HepG2 (cell line): ENCODE data around the gene FAM181A. TPM values are rescaled to one million over a fixed set of nuclear protein-coding genes. Genes with fewer than 3 reads are reported as not detected.

Experiments
- ATAC-seq: fragments of 200-7000 bp; cut with Tn5 transposase; 3 replicates; pipeline ENCODE4 v1.9.1; 2020; ENCODE audit warnings: mild to moderate bottlenecking, moderate library complexity
- BruUV-seq: library from RNA; stranded (reverse); fragments of 400-500 nt; replicated peaks from 2 replicates; lab custom pipeline; 2021; lab: Mats Ljungman, UMichigan
- CTCF ChIA-PET: fragments of 300-600 bp; formaldehyde crosslinking; extraction: SDS; loops from one replicate; lab custom pipeline; 2021; ENCODE audit warnings: low total read pairs, inconsistent platforms, low intra/inter-chr PET ratio; lab: Yijun Ruan, JAX
- POLR2A ChIA-PET: fragments of 350-600 bp; sonication (Branson Sonifier 250); formaldehyde crosslinking; loops from one replicate; lab custom pipeline; 2020; ENCODE audit warnings: antibody characterized with exemption, inconsistent platforms; lab: Yijun Ruan, JAX
- DNase-seq: peaks from one replicate; pipeline ENCODE4 v3.0.0-alpha.2; 2015; ENCODE audit warnings: low spot score
- FAIRE-seq: peaks from 3 replicates; lab custom pipeline; 2011; peaks lifted over from hg19 to GRCh38; lab: Jason Lieb, UNC
- H2AFZ ChIP-seq: one replicate; pipeline ENCODE4 v1.6.1; 2011; ENCODE audit warnings: low read length, inconsistent platforms
- H3K27ac ChIP-seq: fragments of 300-600 bp; 3 replicates; pipeline ENCODE4 v1.8.0; 2011; ENCODE audit warnings: mixed run types, mild to moderate bottlenecking, mixed read lengths, low read length, inconsistent platforms; ENCODE audit not compliant: insufficient read depth; ENCODE audit errors: extremely low read length
- H3K27me3 ChIP-seq, 2 experiments: fragments of 200-600 bp in 1 of 2; 2 replicates in 1 of 2; 3 replicates in 1 of 2; pipeline versions ENCODE4 v1.6.0 to v1.8.0; 2011; ENCODE audit warnings: low read length in 2 of 2, mild to moderate bottlenecking in 2 of 2, moderate library complexity in 2 of 2, inconsistent platforms in 1 of 2; ENCODE audit not compliant: insufficient read depth in 2 of 2, control insufficient read depth in 1 of 2
- H3K36me3 ChIP-seq, 2 experiments: fragments of 200-600 bp in 1 of 2; replicated peaks in 1 of 2; 2 replicates in 1 of 2; 3 replicates in 1 of 2; pipeline versions ENCODE4 v1.5.1 to v1.8.0; 2011; ENCODE audit warnings: low read length in 2 of 2, inconsistent platforms in 1 of 2; ENCODE audit not compliant: insufficient read depth in 2 of 2, control insufficient read depth in 1 of 2
- H3K4me1 ChIP-seq: 2 replicates; pipeline ENCODE4 v1.5.1; 2012; ENCODE audit warnings: low read length, inconsistent platforms; ENCODE audit not compliant: insufficient read depth
- H3K4me2 ChIP-seq: 2 replicates; pipeline ENCODE4 v1.6.0; 2011; ENCODE audit warnings: low read depth, low read length, inconsistent platforms
- H3K4me3 ChIP-seq, 3 experiments: fragments of 200-600 bp in 1 of 3; sonication (generic), shearing (Covaris generic) in 1 of 3; replicated peaks in 1 of 3; 2 replicates each; pipeline ENCODE4 v1.5.1; 2011 to 2016; ENCODE audit warnings: low read length in 3 of 3, inconsistent platforms in 2 of 3, low read depth in 2 of 3, mild to moderate bottlenecking in 2 of 3, control low read depth in 1 of 3, mixed read lengths in 1 of 3; ENCODE audit not compliant: insufficient read depth in 1 of 3
- H3K79me2 ChIP-seq: one replicate; pipeline ENCODE4 v1.6.1; 2011; ENCODE audit warnings: low read length, inconsistent platforms; ENCODE audit not compliant: insufficient read depth
- H3K9ac ChIP-seq: 2 replicates; pipeline ENCODE4 v1.6.0; 2011; ENCODE audit warnings: mild to moderate bottlenecking, low read depth, low read length, inconsistent platforms; ENCODE audit not compliant: insufficient read depth
- H3K9me3 ChIP-seq: 2 replicates; pipeline ENCODE4 v1.5.1; 2012; ENCODE audit warnings: mild to moderate bottlenecking, low read length
- H4K20me1 ChIP-seq: 2 replicates; pipeline ENCODE4 v1.6.0; 2011; ENCODE audit warnings: inconsistent platforms, mild to moderate bottlenecking, low read length, moderate library complexity; ENCODE audit not compliant: insufficient read depth
- ZNF629 ChIP-seq: sonication (generic); formaldehyde crosslinking; conservative IDR thresholded peaks from 2 replicates; pipeline ENCODE4 v1.5.0; 2020; ENCODE audit warnings: missing genetic modification reagents
- ZNF768 ChIP-seq: sonication (generic); formaldehyde crosslinking; IDR thresholded peaks from 2 replicates; pipeline ENCODE4 v1.4.0; 2020; ENCODE audit warnings: missing genetic modification reagents
- WGBS: methylation state at CpG from one replicate; pipeline ENCODE4 v1.1.6; 2017; ENCODE audit warnings: low lambda C conversion rate; 5-methylcytosine and 5-hydroxymethylcytosine counted together
- in situ Hi-C: cut with HindIII; loops from 2 replicates; pipeline ENCODE4 v1.10.0; 2017; ENCODE audit warnings: low pct_unique_long_range_greater_than_20kb; ENCODE audit not compliant: extremely low pct_ligation_motif_present
- intact Hi-C: fragments of 100-400 bp; cut with micrococcal nuclease; formaldehyde crosslinking; loops from one replicate; pipeline ENCODE4 v1.10.0; 2022; ENCODE audit not compliant: unreplicated experiment
- polyA plus RNA-seq, 8 experiments: library from polyadenylated mRNA; depleted of rRNA in 3 of 8; stranded (reverse) in 7 of 8; unstranded in 1 of 8; fragments of >200 nt; fragmentation: Illumina TruSeq in 4 of 8; extraction: Trizol in 4 of 8; gene quantifications; 2 replicates each; pipeline versions ENCODE4 v1.2.1 to v1.2.3, GENCODE V29; 2011 to 2016; ENCODE audit warnings: low read depth in 4 of 8, missing spikeins in 1 of 8, mixed read lengths in 1 of 8; ENCODE audit not compliant: insufficient read depth in 1 of 8
- total RNA-seq, 5 experiments: library from RNA; depleted of rRNA; stranded (reverse); fragments of >200 nt; fragmentation: Illumina TruSeq; extraction: Trizol; gene quantifications; 2 replicates each; pipeline ENCODE4 v1.2.3, GENCODE V29; 2016; ENCODE audit warnings: low read depth in 1 of 5
- TF ChIP-seq, protein P1 (sequence below): sonication (generic); formaldehyde crosslinking; IDR thresholded peaks from 2 replicates; pipeline ENCODE4 v1.4.0; 2020; ENCODE audit warnings: missing genetic modification reagents
- TF ChIP-seq, protein P2 (sequence below): sonication (generic); formaldehyde crosslinking; IDR thresholded peaks from 2 replicates; pipeline ENCODE4 v1.4.0; 2020; ENCODE audit warnings: missing genetic modification reagents

Gene FAM181A
- total and polyA plus RNA-seq, 2 of the 13 experiments (the other 11 are each of a cell fraction or from before 2014, with no cell fraction given): 1.1 to 1.5 TPM

DNA sequence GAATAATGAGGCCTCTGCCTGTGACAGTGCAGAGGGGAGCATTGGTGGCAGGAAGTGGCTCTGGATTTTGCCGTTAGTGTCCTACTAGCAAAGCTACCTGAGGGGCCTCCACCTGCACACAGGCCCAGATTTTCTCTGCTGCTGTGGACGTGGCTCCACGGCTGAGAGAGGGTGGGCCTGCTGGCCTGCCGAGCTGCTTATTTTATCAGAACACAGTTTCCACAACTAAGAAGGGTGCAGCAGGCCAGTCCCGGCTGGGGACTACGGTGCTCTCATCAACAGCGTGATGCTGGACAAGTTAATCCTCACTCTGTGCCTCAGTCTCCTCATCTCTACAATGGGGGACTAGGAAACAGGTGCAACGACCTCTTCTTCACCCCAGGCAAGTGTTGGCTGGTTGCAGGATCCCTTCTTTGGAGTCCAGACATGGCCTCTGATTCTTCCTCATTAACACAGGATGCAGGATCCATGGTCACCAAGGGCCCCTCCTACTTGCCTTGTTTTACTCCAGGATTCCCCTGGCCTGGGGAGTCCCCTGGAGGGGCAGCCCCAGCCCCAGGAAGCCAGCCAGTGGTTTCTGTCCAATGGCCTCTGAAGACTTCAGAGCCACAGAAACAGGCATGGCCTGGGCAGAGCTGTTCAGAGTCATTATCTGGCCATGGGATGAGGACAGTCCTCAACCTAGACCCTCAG is 3.3 kb downstream of the FAM181A start:
- Histone ChIP-seq H3K9ac (no peak overlapping the region), H3K27me3 (peaks cover 3 to 11% of the 10 kb centered on the region in 2 experiments; a peak in 2 of 5 replicates), H3K27ac (no peak overlapping the region), H3K4me3 (no peak overlapping the region), H3K79me2 (no peaks in the 10 kb centered on the region), H3K4me2 (no peak overlapping the region), H3K36me3 (no peaks in the 10 kb centered on the region), H2AFZ (no peak overlapping the region), H4K20me1 (no peaks in the 10 kb centered on the region), H3K9me3 (no peaks in the 10 kb centered on the region), H3K4me1 (peaks cover 20% of the 10 kb centered on the region)
- BruUV-seq: no TSS peak
- POLR2A ChIA-PET: no interaction called here
- CTCF ChIA-PET: no interaction called here
- FAIRE-seq (no peak), ATAC-seq (no peak), DNase-seq (no peak)
- intact Hi-C loops: no loop called here
- in situ Hi-C loops: no loop called here
- TF ChIP-seq, protein P1, sequence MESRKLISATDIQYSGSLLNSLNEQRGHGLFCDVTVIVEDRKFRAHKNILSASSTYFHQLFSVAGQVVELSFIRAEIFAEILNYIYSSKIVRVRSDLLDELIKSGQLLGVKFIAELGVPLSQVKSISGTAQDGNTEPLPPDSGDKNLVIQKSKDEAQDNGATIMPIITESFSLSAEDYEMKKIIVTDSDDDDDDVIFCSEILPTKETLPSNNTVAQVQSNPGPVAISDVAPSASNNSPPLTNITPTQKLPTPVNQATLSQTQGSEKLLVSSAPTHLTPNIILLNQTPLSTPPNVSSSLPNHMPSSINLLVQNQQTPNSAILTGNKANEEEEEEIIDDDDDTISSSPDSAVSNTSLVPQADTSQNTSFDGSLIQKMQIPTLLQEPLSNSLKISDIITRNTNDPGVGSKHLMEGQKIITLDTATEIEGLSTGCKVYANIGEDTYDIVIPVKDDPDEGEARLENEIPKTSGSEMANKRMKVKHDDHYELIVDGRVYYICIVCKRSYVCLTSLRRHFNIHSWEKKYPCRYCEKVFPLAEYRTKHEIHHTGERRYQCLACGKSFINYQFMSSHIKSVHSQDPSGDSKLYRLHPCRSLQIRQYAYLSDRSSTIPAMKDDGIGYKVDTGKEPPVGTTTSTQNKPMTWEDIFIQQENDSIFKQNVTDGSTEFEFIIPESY: no peak
- TF ChIP-seq ZNF629 (CRISPR knock-in tag): peak; percentile 57
- 39% methylated on average over 3 of the region's 8 CpGs for WGBS

DNA sequence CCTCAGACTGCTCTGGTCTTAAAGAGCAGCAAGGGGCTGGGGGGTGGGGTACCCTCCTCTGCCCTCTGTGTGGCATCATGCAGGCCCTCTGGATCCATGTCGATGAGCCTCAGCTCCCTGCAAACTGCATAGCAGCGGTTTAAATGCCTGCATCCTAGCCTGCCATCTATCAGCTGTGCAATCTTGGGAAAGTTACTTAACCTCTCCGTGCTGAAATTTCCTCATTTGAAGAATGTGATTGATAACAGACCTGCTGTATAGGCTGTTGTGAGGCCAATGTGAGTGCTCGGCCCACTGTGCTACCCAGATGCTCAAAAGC is 3.8 kb downstream of the FAM181A start:
- H3K27me3 ChIP-seq: peaks cover 3 to 8% of the 10 kb centered on the region in 2 experiments; a peak in 2 of 5 replicates
- in situ Hi-C loops (no loop called here), intact Hi-C loops (no loop called here)
- no peaks in the 10 kb centered on the region for H3K79me2 ChIP-seq
- ATAC-seq: no peak
- WGBS: 57% methylated on average over 4 of the region's 4 CpGs
- H3K27ac ChIP-seq: no peak overlapping the region
- TF ChIP-seq ZNF768 (CRISPR knock-in tag): peak; percentile 82
- TF ChIP-seq, protein P2, sequence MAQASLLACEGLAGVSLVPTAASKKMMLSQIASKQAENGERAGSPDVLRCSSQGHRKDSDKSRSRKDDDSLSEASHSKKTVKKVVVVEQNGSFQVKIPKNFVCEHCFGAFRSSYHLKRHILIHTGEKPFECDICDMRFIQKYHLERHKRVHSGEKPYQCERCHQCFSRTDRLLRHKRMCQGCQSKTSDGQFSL: no peak
- CTCF ChIA-PET: no interaction called here
- H3K4me1 ChIP-seq: peaks cover 20% of the 10 kb centered on the region
- POLR2A ChIA-PET: no interaction called here
- H2AFZ ChIP-seq: no peak overlapping the region
- no peaks in the 10 kb centered on the region for H4K20me1 ChIP-seq
- H3K4me3 ChIP-seq: no peak overlapping the region
- no peak overlapping the region for H3K9ac ChIP-seq
- H3K36me3 ChIP-seq: no peaks in the 10 kb centered on the region
- no peaks in the 10 kb centered on the region for H3K9me3 ChIP-seq
- no peak for FAIRE-seq
- DNase-seq: no peak
- no peak overlapping the region for H3K4me2 ChIP-seq
- no TSS peak for BruUV-seq
